A172 (cell line): ENCODE measurements around the gene CADPS. TPM values are rescaled to one million over a fixed set of nuclear protein-coding genes. Genes with fewer than 3 reads are reported as not detected.

Experiments
- DNase-seq: peaks from one replicate; pipeline ENCODE4 v3.0.0-alpha.2; 2015; ENCODE audit warnings: low spot score
- total RNA-seq: library from RNA; depleted of rRNA; stranded (reverse); fragments of >200 nt; shearing (Covaris generic); gene quantifications from 2 replicates; pipeline ENCODE4 v1.2.3, GENCODE V29; 2014

CADPS gene
- total RNA-seq, 1 experiment from 2014 or later = not detected

- peak; percentile 26 for DNase-seq
Measured at GRCh38 chr3:62445275-62445674, 429.9 kb downstream of the CADPS start.

GRCh38 chr3:62439978-62440377 is 435.2 kb downstream of the CADPS start:
- DNase-seq = no peak

GRCh38 chr3:62439176-62439813 is 435.9 kb downstream of the CADPS start:
- no peak for DNase-seq

- DNase-seq = no peak
Measured at GRCh38 chr3:62436785-62437184, 438.4 kb downstream of the CADPS start.

- no peak for DNase-seq
Measured at GRCh38 chr3:62433396-62433795, 441.8 kb downstream of the CADPS start.

GRCh38 chr3:62421207-62421606 is 454.0 kb downstream of the CADPS start:
- no peak for DNase-seq

GRCh38 chr3:62416144-62416543 is 459.1 kb downstream of the CADPS start:
- no peak for DNase-seq

- no peak for DNase-seq
Measured at GRCh38 chr3:62415312-62415801, 459.9 kb downstream of the CADPS start.

- DNase-seq = no peak
Measured at GRCh38 chr3:62414786-62415185, 460.4 kb downstream of the CADPS start.

- no peak for DNase-seq
Measured at GRCh38 chr3:62413687-62414086, 461.5 kb downstream of the CADPS start.

GRCh38 chr3:62406945-62407344 is 468.3 kb downstream of the CADPS start:
- no peak for DNase-seq

GRCh38 chr3:62405566-62405965 is 469.6 kb downstream of the CADPS start:
- DNase-seq = no peak

GRCh38 chr3:62405135-62405534 is 470.1 kb downstream of the CADPS start:
- no peak for DNase-seq

- DNase-seq = no peak
Measured at GRCh38 chr3:62404321-62404720, 470.9 kb downstream of the CADPS start.

- no peak for DNase-seq
Measured at GRCh38 chr3:62403765-62404164, 471.5 kb downstream of the CADPS start.

GRCh38 chr3:62392626-62393292 is 482.5 kb downstream of the CADPS start:
- DNase-seq = no peak

GRCh38 chr3:62387251-62387650 is 488.0 kb downstream of the CADPS start:
- DNase-seq = no peak

GRCh38 chr3:62379321-62379798 is 495.9 kb downstream of the CADPS start:
- no peak for DNase-seq

- DNase-seq = no peak
Measured at GRCh38 chr3:62378921-62379320, 496.3 kb downstream of the CADPS start.

- DNase-seq = no peak
Measured at GRCh38 chr3:62378311-62378789, 496.9 kb downstream of the CADPS start.

- DNase-seq = no peak
Measured at GRCh38 chr3:62376906-62377877, 498.0 kb downstream of the CADPS start.

GRCh38 chr3:62376454-62376720 is 498.8 kb downstream of the CADPS start:
- no peak for DNase-seq
